Measurements from ENCODE around the gene FBXO21.

FBXO21 gene

GRCh38 chr12:117093918-117094630, 96.2 kb downstream of the FBXO21 start:
- H3K4me1 ChIP-seq (ENCODE audit: insufficient read depth, poor library complexity, severe bottlenecking) = no peaks in the 10 kb centered on the region
- DNase-seq (ENCODE audit: low spot score) (no peak), ATAC-seq (ENCODE audit: low read depth) (no peak)
- H3K9me3 ChIP-seq (ENCODE audit: severe bottlenecking) = peaks cover 7% of the 10 kb centered on the region
- no peaks in the 10 kb centered on the region for H3K36me3 ChIP-seq (ENCODE audit: low read depth)
- H3K27me3 ChIP-seq (ENCODE audit: insufficient read depth, poor library complexity, severe bottlenecking) = peaks cover 48% of the 10 kb centered on the region
- H3K27ac ChIP-seq (ENCODE audit: poor library complexity, severe bottlenecking) = no peak overlapping the region
- no peak for TF ChIP-seq CTCF (IDR thresholded peaks at IDR 0.05; ENCODE audit: poor library complexity, severe bottlenecking)
- H3K4me3 ChIP-seq (ENCODE audit: severe bottlenecking) = no peak overlapping the region

- ATAC-seq (ENCODE audit: low read depth) (no peak), DNase-seq (ENCODE audit: low spot score) (no peak)
- Histone ChIP-seq H3K36me3 (ENCODE audit: low read depth) (no peaks in the 10 kb centered on the region), H3K4me1 (ENCODE audit: insufficient read depth, poor library complexity, severe bottlenecking) (no peaks in the 10 kb centered on the region), H3K9me3 (ENCODE audit: severe bottlenecking) (peaks cover 7% of the 10 kb centered on the region), H3K27ac (ENCODE audit: poor library complexity, severe bottlenecking) (no peak overlapping the region), H3K27me3 (ENCODE audit: insufficient read depth, poor library complexity, severe bottlenecking) (peaks cover 41% of the 10 kb centered on the region), H3K4me3 (ENCODE audit: severe bottlenecking) (no peak overlapping the region)
- no peak for TF ChIP-seq CTCF (IDR thresholded peaks at IDR 0.05; ENCODE audit: poor library complexity, severe bottlenecking)
These were observed 96.8 kb downstream of the FBXO21 start for GRCh38 chr12:117093431-117093830.

DNA sequence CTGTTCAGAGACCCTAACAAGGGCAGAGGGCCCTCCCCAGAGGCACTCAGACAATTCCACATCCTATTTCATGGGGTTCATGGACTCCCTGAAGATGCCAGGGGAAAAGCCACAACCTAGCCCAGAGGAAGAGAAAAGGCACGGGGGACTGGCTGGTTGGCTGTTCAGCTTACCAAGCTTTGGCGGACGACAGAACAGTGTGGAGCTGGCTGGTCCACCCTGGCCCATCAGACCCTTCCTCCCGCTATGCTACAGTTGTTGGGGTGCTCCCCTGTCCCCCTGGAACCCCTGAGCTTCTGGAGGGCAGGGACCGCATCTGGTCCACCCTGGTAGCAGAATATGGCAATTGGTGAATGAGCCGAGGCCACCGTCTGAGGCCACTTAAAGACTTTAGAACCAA, 97.4 kb downstream of the FBXO21 start:
- Histone ChIP-seq H3K4me1 (ENCODE audit: insufficient read depth, poor library complexity, severe bottlenecking) (no peaks in the 10 kb centered on the region), H3K27me3 (ENCODE audit: insufficient read depth, poor library complexity, severe bottlenecking) (peaks cover 36% of the 10 kb centered on the region), H3K27ac (ENCODE audit: poor library complexity, severe bottlenecking) (no peak overlapping the region), H3K9me3 (ENCODE audit: severe bottlenecking) (peaks cover 5% of the 10 kb centered on the region), H3K4me3 (ENCODE audit: severe bottlenecking) (no peak overlapping the region), H3K36me3 (ENCODE audit: low read depth) (no peaks in the 10 kb centered on the region)
- DNase-seq (ENCODE audit: low spot score) = no peak
- no peak for TF ChIP-seq CTCF (IDR thresholded peaks at IDR 0.05; ENCODE audit: poor library complexity, severe bottlenecking)
- ATAC-seq (ENCODE audit: low read depth) = no peak

DNA sequence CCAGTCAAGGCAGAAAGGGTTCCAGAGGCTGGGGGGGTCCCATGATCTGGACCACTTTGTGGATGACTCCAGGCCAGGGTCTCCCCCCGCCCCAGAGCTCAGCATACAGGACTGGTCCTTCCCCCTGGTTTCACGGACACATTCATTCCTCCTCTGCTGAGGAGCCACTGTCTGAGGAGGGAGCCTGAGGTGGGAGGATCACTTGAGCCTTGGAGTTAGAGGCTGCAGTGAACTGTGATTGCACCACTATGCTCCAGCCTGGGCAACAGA, 97.8 kb downstream of the FBXO21 start:
- Histone ChIP-seq H3K27ac (ENCODE audit: poor library complexity, severe bottlenecking) (no peak overlapping the region), H3K9me3 (ENCODE audit: severe bottlenecking) (peaks cover 5% of the 10 kb centered on the region), H3K27me3 (ENCODE audit: insufficient read depth, poor library complexity, severe bottlenecking) (peaks cover 31% of the 10 kb centered on the region), H3K36me3 (ENCODE audit: low read depth) (no peaks in the 10 kb centered on the region), H3K4me3 (ENCODE audit: severe bottlenecking) (no peak overlapping the region), H3K4me1 (ENCODE audit: insufficient read depth, poor library complexity, severe bottlenecking) (no peaks in the 10 kb centered on the region)
- TF ChIP-seq CTCF (IDR thresholded peaks at IDR 0.05; ENCODE audit: poor library complexity, severe bottlenecking) = no peak
- ATAC-seq (ENCODE audit: low read depth) = no peak
- DNase-seq (ENCODE audit: low spot score) = no peak

Data from RWPE2 (cell line).